Loucy (cell line): Measurements from ENCODE around the gene C3orf70.

Experiments used
- EZH2phosphoT487 ChIP-seq: fragments of 200-600 bp; IDR thresholded peaks from 2 replicates; pipeline ENCODE4 v1.6.1; 2018; ENCODE audit warnings: antibody characterized with exemption, mild to moderate bottlenecking, moderate library complexity, borderline replicate concordance
- TF ChIP-seq, protein P1 (sequence below): fragments of 200-600 bp; sonication (generic); conservative IDR thresholded peaks from 2 replicates; pipeline ENCODE4 v1.5.1; 2014; ENCODE audit warnings: mild to moderate bottlenecking, antibody characterized with exemption, low read length

DNA sequence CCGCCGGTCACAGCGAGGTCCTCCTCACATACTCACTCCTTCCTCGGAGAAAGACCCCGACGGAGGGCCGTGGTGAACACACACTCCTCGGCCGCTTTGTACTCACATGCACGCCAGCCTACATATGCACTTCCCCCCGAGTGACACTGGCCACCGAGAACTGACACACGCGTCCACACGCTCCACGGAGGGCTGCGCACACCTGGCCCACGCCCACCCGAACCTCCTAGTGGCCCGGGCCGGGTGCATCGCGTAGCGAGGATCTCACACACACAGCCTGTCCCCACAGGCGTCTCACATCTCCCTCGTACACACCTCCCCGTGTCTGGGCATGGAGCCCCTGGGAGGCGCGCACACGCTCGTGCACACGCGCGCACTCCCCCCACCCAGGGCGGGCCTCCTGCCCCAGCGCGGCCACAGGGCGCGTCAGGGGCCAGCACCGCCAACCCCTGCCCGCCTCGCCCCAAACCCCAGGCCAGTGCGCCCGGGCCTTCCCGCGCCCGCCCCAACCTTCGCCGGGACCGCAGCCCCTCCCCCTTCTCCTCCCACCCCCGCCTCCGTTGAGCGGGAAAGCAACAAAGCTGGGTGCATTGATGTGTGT, 411 bp upstream of the C3orf70 start:
- TF ChIP-seq, protein P1, sequence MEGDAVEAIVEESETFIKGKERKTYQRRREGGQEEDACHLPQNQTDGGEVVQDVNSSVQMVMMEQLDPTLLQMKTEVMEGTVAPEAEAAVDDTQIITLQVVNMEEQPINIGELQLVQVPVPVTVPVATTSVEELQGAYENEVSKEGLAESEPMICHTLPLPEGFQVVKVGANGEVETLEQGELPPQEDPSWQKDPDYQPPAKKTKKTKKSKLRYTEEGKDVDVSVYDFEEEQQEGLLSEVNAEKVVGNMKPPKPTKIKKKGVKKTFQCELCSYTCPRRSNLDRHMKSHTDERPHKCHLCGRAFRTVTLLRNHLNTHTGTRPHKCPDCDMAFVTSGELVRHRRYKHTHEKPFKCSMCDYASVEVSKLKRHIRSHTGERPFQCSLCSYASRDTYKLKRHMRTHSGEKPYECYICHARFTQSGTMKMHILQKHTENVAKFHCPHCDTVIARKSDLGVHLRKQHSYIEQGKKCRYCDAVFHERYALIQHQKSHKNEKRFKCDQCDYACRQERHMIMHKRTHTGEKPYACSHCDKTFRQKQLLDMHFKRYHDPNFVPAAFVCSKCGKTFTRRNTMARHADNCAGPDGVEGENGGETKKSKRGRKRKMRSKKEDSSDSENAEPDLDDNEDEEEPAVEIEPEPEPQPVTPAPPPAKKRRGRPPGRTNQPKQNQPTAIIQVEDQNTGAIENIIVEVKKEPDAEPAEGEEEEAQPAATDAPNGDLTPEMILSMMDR: no peak
- no peak for TF ChIP-seq EZH2phosphoT487
